IPS-20b (cell line): ENCODE data around the gene E2F2.

ENCODE experiments used
- H3K27ac ChIP-seq: one replicate; pipeline ENCODE4 v1.5.1; 2013; ENCODE audit warnings: low read length
- H3K27me3 ChIP-seq: 2 replicates; pipeline ENCODE4 v1.6.1; 2013; ENCODE audit warnings: mild to moderate bottlenecking, low read length, inconsistent platforms; ENCODE audit not compliant: insufficient read depth
- H3K36me3 ChIP-seq: 2 replicates; pipeline ENCODE4 v1.6.1; 2013; ENCODE audit warnings: low read depth, mild to moderate bottlenecking, inconsistent platforms, low read length, moderate library complexity; ENCODE audit not compliant: insufficient read depth
- H3K4me1 ChIP-seq: 2 replicates; pipeline ENCODE4 v1.6.1; 2013; ENCODE audit warnings: mild to moderate bottlenecking, control low read depth, inconsistent platforms, low read length, moderate library complexity; ENCODE audit not compliant: insufficient read depth
- H3K4me3 ChIP-seq: 2 replicates; pipeline ENCODE4 v1.5.1; 2013; ENCODE audit warnings: mild to moderate bottlenecking, low read length, inconsistent platforms
- H3K9ac ChIP-seq: 2 replicates; pipeline ENCODE4 v1.6.1; 2013; ENCODE audit warnings: low read depth, mild to moderate bottlenecking, inconsistent platforms, low read length, moderate library complexity
- H3K9me3 ChIP-seq: 2 replicates; pipeline ENCODE4 v1.6.1; 2013; ENCODE audit warnings: mild to moderate bottlenecking, low read depth, low read length, inconsistent platforms; ENCODE audit not compliant: insufficient read depth

The E2F2 gene

DNA sequence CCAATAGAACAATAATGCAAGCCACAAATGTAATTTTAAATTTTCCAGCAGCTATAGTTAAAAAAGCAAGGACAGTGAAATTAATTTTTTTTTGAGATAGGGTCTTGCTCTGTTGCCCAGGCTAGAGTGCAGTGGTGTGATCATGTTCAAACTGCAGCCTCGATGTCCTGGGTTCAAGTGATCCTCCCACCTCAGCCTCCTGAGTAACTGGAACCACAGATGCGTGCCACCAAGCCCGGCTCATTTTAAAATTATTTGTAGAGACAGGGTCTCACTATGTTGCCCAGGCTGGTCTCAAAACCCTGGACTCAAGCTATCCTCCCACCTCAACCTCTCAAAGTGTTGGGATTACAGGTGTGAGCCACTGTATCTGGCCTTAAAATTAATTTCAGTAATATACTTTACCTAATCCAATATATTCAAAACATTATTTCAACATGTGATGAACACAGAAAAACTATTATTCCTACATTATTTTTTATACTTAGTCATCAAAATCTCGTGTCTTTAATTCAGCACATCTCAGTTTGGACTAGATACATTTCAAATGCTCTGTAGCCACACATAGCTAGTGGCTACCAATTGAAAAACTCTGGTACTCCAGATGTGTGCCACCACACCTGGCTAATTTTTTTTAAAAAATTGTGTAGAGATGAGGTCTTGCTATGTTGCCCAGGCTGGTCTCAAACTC lies 39.1 kb upstream of the E2F2 start:
- no peaks in the 10 kb centered on the region for H3K9me3 ChIP-seq
- H3K4me3 ChIP-seq = no peak overlapping the region
- H3K4me1 ChIP-seq = peaks cover 12% of the 10 kb centered on the region; the same call in 1 of the 2 replicates
- H3K36me3 ChIP-seq = no peaks in the 10 kb centered on the region
- H3K27me3 ChIP-seq = peaks cover 13% of the 10 kb centered on the region; the same call in 1 of the 2 replicates
- H3K9ac ChIP-seq = no peak overlapping the region
- no peak overlapping the region for H3K27ac ChIP-seq

DNA sequence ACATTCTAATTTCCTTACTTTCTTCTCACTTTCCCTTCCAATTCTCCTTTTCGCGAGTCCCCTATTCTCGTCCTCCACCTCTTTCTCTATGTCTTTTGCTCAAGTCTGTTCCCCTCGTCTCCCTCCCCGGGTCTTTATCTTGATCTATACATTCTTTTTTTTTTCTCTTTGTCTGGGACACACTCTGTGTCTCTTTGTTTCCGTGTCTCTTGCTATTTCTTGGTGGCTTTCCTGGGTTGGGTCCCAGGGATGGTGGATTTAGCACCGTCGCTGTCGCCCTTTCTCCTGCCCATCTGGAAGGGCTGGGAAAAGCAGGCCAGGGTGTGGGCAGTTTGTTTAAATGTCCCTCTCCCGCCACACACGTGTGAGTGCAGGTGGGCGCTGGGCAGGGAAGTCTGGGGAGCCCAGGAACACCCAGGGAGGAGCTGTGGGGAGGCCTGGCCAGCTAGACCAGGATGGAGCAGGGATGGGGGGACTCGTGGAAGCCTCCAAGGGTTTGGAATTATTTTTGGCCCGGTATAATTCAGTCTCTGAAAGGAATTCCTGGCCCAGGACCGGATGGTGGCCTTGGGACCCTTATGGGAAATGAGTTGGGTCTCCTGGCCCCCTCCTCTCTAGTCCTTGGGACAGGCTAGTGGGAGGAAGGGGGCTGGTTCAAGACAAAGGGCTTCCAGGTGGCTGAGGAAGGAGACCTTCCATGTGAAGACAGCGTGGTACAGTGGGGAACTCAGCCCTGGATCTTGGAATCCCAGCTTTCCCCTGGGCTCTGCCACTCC lies 37.8 kb upstream of the E2F2 start:
- Histone ChIP-seq H3K4me3 (peak overlapping the region; percentile 70), H3K4me1 (peaks cover 17% of the 10 kb centered on the region; the same call in 1 of the 2 replicates), H3K27ac (peak overlapping the region; percentile 34), H3K9ac (peak overlapping the region; percentile 79), H3K27me3 (peaks cover 13% of the 10 kb centered on the region; the same call in 1 of the 2 replicates), H3K36me3 (no peaks in the 10 kb centered on the region), H3K9me3 (no peaks in the 10 kb centered on the region)

DNA sequence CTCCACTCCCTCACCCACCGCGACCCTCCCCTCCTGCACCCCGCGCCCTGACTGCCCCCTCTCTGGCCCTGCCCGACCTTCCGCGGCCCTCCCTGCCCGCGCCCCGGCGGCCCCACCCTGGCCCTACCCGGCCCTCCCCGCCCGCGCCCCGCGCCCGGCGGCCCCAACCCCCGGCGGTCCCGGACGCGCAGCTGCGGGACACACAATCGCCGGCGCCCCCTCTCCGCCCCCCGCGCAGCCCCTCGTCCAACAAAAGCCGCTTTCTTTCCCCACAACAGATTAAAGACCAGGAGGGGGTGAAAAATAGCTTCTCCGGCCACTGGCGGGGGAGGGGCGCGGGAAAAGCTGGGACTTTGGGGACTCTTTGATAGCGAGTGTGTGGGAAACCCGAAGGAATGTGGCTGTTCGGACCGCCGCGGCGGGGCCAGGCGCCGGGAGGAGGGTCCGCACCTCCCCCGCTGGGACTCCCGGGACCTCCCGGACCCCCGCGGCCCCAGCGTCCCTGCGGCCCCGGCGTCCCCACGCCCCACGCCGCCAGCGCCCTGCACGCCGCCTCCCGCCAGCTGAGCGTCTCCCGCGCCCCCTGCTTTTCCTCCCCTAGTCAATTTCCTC lies 37.1 kb upstream of the E2F2 start:
- no peaks in the 10 kb centered on the region for H3K36me3 ChIP-seq
- H3K9me3 ChIP-seq = no peaks in the 10 kb centered on the region
- peak overlapping the region; percentile 70 for H3K4me3 ChIP-seq
- H3K4me1 ChIP-seq = peaks cover 17% of the 10 kb centered on the region; the same call in 1 of the 2 replicates
- peaks cover 13% of the 10 kb centered on the region; the same call in 1 of the 2 replicates for H3K27me3 ChIP-seq
- peak overlapping the region; percentile 34 for H3K27ac ChIP-seq
- peak overlapping the region; percentile 79 for H3K9ac ChIP-seq

GRCh38 chr1:23567629-23567995 lies 36.6 kb upstream of the E2F2 start:
- peak overlapping the region; percentile 42; the same call in 1 of the 2 replicates for H3K9ac ChIP-seq
- H3K4me1 ChIP-seq = peaks cover 21% of the 10 kb centered on the region; the same call in 1 of the 2 replicates
- H3K27me3 ChIP-seq = peaks cover 13% of the 10 kb centered on the region; the same call in 1 of the 2 replicates
- no peak overlapping the region for H3K27ac ChIP-seq
- no peaks in the 10 kb centered on the region for H3K36me3 ChIP-seq
- peak overlapping the region; percentile 47; the same call in 1 of the 2 replicates for H3K4me3 ChIP-seq
- no peaks in the 10 kb centered on the region for H3K9me3 ChIP-seq

- Histone ChIP-seq H3K4me3 (no peak overlapping the region), H3K9ac (no peak overlapping the region), H3K27ac (no peak overlapping the region), H3K27me3 (peaks cover 13% of the 10 kb centered on the region; the same call in 1 of the 2 replicates), H3K4me1 (peaks cover 31% of the 10 kb centered on the region), H3K36me3 (no peaks in the 10 kb centered on the region), H3K9me3 (no peaks in the 10 kb centered on the region)
Measured at GRCh38 chr1:23566304-23566703, 35.3 kb upstream of the E2F2 start.

DNA sequence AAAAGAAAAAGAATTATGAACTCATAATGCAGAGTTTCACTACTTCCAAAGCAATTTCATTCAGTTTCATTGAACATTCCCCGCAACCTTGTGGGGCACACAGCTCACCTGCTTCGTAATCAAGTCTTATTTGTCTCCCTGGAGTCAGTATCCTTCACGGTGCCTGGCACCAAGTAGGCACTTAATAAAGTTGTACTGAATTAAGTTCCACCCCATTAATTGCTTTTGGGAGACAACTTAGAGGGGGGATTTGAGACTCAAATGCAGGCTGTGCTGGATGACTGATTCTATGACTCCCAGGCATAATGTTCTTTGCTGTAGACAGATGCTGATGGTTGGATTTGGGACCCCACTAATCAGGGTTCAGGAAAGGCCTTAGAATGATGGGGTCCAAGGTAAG lies 34.7 kb upstream of the E2F2 start:
- Histone ChIP-seq H3K4me1 (peaks cover 36% of the 10 kb centered on the region), H3K36me3 (no peaks in the 10 kb centered on the region), H3K27ac (no peak overlapping the region), H3K9ac (no peak overlapping the region), H3K27me3 (peaks cover 14% of the 10 kb centered on the region; the same call in 1 of the 2 replicates), H3K9me3 (no peaks in the 10 kb centered on the region), H3K4me3 (no peak overlapping the region)

GRCh38 chr1:23564529-23565122 lies 33.6 kb upstream of the E2F2 start:
- H3K9me3 ChIP-seq = no peaks in the 10 kb centered on the region
- H3K36me3 ChIP-seq = no peaks in the 10 kb centered on the region
- H3K27ac ChIP-seq = no peak overlapping the region
- peaks cover 18% of the 10 kb centered on the region; the same call in 1 of the 2 replicates for H3K27me3 ChIP-seq
- H3K9ac ChIP-seq = no peak overlapping the region
- peaks cover 45% of the 10 kb centered on the region for H3K4me1 ChIP-seq
- no peak overlapping the region for H3K4me3 ChIP-seq

DNA sequence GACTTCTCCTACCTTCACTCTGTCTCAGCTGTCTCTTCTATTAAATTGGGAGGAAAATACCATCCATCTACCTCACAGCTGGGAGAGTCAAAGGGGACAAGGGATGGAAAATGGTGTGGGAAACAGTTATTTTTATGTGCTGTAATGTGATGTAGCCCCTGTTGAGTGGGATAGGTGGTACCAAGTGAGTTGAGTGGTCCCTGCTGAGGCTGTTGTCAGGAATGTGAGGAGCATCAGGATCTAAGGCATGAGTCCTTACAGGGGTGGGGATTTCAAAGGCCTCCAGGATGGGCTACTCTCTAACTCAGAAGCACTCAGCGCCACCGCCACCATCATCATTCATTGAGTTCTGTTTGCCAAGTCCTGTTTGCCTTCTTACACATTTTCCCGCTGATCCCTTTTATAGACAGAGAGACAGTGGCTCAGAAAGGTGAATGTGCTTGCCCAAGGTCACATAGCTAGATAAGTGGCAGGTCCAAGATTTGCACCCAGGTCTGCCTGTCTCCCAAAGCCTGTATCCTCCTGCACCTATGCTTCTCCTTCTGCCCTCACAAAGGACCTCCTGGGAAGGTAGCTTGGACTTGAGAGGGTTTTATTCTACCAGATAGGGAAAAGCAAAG lies 32.8 kb upstream of the E2F2 start:
- no peak overlapping the region for H3K27ac ChIP-seq
- no peak overlapping the region for H3K9ac ChIP-seq
- no peaks in the 10 kb centered on the region; the same call in 1 of the 2 replicates for H3K36me3 ChIP-seq
- H3K4me3 ChIP-seq = no peak overlapping the region
- H3K4me1 ChIP-seq = peaks cover 38% of the 10 kb centered on the region
- peaks cover 10% of the 10 kb centered on the region; the same call in 1 of the 2 replicates for H3K27me3 ChIP-seq
- H3K9me3 ChIP-seq = no peaks in the 10 kb centered on the region

DNA sequence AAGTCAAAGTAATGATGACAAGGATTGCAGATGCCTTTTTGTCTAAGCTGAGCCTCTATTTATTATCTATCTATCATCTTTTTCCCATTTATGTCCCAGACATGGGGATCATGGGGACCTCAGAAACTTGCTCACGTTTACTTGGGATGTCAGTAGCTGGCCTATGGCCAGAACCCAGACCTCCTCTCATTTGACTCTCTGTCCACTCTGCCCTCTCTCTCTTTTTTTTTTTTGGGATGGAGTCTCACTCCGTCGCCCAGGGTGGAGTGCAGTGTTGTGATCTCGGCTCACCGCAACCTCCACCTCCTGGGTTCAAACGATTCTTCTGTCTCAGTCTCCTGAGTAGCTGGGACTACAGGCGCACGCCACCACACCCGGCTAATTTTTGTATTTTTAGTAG lies 32.0 kb upstream of the E2F2 start:
- no peak overlapping the region for H3K4me3 ChIP-seq
- H3K9ac ChIP-seq = peak overlapping the region; percentile 20; the same call in 1 of the 2 replicates
- peaks cover 7% of the 10 kb centered on the region; the same call in 1 of the 2 replicates for H3K27me3 ChIP-seq
- peaks cover 7% of the 10 kb centered on the region; the same call in 1 of the 2 replicates for H3K36me3 ChIP-seq
- H3K4me1 ChIP-seq = peaks cover 33% of the 10 kb centered on the region
- no peak overlapping the region for H3K27ac ChIP-seq
- H3K9me3 ChIP-seq = no peaks in the 10 kb centered on the region

GRCh38 chr1:23562137-23562876 lies 31.3 kb upstream of the E2F2 start:
- Histone ChIP-seq H3K9me3 (no peaks in the 10 kb centered on the region), H3K36me3 (peaks cover 14% of the 10 kb centered on the region), H3K4me3 (peak overlapping the region; percentile 14; the same call in 1 of the 2 replicates), H3K27ac (peak overlapping the region; percentile 40), H3K9ac (peak overlapping the region; percentile 67; the same call in 1 of the 2 replicates), H3K4me1 (peaks cover 34% of the 10 kb centered on the region), H3K27me3 (peaks cover 14% of the 10 kb centered on the region)
